DND-41 (cell line): ENCODE data around the gene LRP1.

Experiments used
- CTCF ChIP-seq: IDR thresholded peaks from 2 replicates; pipeline ENCODE4 v1.5.1; 2012; ENCODE audit warnings: borderline replicate concordance, low read length, moderate library complexity, mild to moderate bottlenecking; ENCODE audit not compliant: poor library complexity, severe bottlenecking; ENCODE audit errors: extremely low read depth
- EZH2 ChIP-seq: IDR thresholded peaks from 3 replicates; pipeline ENCODE4 v1.6.1; 2012; ENCODE audit warnings: borderline replicate concordance, low read depth, mild to moderate bottlenecking, moderate library complexity, low read length, inconsistent platforms; ENCODE audit not compliant: severe bottlenecking

- no peak for TF ChIP-seq CTCF
- TF ChIP-seq EZH2, result no peak
Measured at GRCh38 chr12:57146961-57147944, 19.0 kb downstream of the LRP1 start, which contains the start of gene LRP1-AS.
